GM12875 (cell line): Measurements from ENCODE around the gene CCAR1.
"Not testable (repeated sequence)": the region's sequence is repeated elsewhere in the genome, so short reads cannot be mapped to it uniquely, and the experiment has no call there.

Experiments used
- H3K4me3 ChIP-seq: one replicate; pipeline ENCODE4 v1.5.1; 2011; ENCODE audit warnings: low read depth, low read length, control low read depth
- TF ChIP-seq, protein P1 (sequence below): IDR thresholded peaks from 2 replicates; pipeline ENCODE4 v1.5.1; 2011; ENCODE audit warnings: low read depth, mild to moderate bottlenecking, control low read depth, inconsistent platforms, low read length, moderate library complexity, borderline replicate concordance; ENCODE audit not compliant: insufficient read depth

Gene CCAR1

DNA sequence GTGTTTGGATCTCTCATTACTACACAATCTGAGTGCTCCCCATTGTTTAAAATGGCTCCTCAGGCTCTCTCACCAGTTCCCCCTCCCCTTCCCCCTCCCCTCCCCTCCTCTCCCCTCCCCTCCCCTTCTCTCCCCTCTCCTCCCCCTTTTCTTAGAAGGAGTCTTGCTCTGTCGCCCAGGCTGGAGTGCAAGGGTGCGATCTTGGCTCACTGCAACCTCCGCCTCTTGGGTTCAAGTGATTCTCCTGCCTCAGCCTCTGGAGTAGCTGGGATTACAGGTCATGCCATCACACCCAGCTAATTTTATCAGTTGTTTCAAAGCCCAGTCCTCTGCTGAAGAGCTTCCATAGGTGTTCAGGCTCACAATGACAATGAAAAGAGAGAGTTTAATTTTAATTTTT, 3.6 kb upstream of the CCAR1 start:
- H3K4me3 ChIP-seq: no peak overlapping the region
- TF ChIP-seq, protein P1, sequence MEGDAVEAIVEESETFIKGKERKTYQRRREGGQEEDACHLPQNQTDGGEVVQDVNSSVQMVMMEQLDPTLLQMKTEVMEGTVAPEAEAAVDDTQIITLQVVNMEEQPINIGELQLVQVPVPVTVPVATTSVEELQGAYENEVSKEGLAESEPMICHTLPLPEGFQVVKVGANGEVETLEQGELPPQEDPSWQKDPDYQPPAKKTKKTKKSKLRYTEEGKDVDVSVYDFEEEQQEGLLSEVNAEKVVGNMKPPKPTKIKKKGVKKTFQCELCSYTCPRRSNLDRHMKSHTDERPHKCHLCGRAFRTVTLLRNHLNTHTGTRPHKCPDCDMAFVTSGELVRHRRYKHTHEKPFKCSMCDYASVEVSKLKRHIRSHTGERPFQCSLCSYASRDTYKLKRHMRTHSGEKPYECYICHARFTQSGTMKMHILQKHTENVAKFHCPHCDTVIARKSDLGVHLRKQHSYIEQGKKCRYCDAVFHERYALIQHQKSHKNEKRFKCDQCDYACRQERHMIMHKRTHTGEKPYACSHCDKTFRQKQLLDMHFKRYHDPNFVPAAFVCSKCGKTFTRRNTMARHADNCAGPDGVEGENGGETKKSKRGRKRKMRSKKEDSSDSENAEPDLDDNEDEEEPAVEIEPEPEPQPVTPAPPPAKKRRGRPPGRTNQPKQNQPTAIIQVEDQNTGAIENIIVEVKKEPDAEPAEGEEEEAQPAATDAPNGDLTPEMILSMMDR: no peak

DNA sequence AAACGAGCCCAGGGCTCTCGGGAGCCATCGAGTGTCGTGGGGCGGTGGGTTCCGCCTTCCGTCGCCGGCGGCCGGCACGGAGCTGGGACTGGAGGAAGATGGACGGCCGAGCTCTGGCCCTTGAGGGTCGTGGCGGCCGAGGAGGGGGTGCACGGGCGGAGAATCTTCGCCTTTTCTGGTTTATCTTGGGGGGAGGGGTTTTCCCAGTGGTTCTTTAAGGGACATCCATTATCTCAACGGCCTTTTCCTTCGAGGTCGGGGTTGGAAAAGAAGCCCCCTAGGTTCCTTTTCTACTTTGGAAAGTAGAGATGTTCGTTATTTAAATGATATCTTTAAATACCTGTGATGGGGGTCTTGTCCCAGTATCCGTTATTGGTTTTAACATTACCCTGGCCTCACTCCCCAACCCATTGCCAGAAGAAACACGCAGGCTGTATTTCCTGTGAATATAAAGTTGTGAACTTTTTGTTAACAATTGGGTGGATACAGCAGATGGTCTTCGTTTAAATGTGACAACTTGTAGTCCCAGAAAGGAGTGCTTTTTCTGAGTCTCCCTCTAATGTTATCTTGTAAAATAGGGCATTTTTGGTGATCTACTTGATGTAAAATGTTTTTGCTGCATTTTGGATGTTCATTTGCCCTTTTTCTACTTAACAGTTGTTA, 765 bp downstream of the CCAR1 start:
- H3K4me3 ChIP-seq: peak overlapping the region; percentile 95
- TF ChIP-seq, protein P1: no peak

DNA sequence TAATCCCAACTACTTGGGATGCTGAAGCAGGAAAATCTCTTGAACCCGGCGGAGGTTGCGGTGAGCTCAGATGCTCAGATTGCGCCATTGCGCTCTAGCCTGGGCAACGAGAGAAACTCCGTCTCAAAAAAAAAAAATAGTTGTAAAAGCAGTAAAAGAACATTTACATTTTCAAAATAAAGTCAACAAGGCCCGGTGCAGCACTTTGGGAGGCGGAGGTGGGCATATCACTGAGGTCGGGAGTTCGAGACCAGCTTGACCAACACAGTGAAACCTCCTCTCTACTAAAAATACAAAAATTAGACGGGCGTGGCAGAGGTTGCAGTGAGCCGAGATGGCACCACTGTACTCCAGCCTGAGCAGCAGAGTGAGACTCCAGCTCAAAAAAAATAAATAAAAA, 4.0 kb downstream of the CCAR1 start:
- H3K4me3 ChIP-seq: no peak overlapping the region
- TF ChIP-seq, protein P1: no peak

DNA sequence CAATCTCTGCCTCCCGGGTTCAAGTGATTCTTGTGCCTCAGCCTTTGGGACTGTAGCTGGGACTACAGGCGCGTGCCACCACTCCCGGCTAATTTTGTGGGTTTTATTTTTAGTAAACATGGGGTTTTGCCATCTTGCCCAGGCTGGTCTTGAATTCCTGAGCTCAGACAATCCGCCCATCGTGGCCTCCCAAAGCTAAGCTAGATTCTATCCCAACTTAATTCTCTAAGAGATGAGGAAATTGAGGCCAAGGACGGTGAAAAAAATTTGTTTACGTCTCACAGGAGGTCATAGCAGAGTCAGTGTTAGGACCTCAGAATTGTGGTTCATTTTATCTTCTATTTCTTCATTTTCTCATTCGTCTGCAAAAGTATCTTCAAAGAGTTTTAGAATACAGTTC, 6.1 kb downstream of the CCAR1 start:
- TF ChIP-seq, protein P1: no peak
- no peak overlapping the region for H3K4me3 ChIP-seq

DNA sequence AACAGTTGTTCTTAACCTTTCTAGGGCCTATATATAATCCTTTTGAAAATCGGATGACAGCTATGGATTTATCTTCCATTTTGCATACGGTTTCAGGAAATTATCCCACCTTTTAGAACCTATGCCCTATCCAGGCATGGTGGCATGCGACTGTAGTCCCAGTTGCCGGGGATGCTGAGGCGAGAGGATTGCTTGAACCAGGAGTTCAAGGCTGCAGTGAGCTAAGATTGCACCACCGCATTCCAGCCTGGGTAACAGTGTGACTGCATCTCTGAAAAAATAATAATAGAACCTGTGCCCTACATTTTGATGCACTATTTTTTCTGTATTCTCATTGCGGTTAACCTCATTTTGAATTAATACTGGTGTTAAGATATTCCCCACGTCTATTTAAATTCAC, 11.6 kb downstream of the CCAR1 start:
- TF ChIP-seq, protein P1: no peak
- no peak overlapping the region for H3K4me3 ChIP-seq

DNA sequence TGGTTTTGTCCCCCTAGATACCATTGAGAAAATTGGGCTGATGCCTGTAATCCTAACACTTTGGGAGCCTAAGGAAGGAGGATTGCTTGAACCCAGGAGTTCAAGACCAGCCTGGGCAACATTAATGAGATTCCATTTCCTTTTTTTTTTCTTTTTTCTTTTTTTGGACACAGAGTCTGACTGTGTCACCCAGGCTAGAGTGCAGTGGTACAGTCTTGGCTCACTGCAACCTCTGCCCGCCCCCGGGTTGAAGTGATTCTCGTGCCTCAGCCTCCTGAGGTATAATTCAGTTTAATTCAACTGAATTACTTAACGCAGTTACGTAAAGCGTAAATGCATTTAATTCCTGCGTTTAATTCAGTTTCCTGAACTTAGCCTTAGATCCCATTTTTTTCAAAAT, 13.3 kb downstream of the CCAR1 start:
- TF ChIP-seq, protein P1: no peak
- no peak overlapping the region for H3K4me3 ChIP-seq

DNA sequence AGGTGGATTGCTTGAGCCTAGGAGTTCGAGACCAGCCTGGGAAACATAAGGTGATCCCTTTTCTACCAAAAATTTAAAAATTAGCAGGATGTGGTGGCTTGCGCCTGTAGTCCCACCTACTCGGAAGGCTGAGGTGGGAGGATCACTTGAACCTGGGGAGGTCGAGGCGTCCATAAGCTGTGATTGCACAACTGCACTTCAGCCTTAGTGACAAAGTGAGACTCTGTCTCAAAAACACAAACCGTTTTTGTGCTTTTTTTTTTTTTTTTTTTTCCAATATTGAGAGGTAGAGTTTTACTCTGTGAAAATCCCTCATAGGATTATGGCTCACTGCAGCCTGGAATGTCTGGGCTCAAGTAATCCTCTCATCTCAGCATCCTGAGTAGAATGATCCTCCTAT, 14.1 kb downstream of the CCAR1 start:
- TF ChIP-seq, protein P1: no peak
- no peak overlapping the region for H3K4me3 ChIP-seq

DNA sequence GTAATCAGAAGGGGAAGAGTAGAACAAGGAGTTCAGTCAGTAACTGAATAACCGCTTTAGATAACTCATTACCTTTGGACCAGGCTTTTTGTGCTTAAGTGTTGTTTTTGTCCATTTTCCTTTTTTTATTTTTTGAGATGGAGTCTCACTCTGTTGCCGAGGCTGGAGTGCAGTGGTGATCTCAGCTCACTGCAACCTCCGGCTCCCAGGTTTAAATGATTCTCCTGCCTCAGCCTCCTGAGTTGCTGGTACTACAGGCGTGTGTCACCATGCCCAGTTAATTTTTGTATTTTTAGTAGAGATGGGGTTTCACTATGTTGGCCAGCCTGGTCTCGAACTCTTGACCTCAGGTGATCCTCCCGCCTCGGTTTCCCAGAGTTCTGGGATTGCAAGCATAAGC, 14.7 kb downstream of the CCAR1 start:
- not testable (repeated sequence) for H3K4me3 ChIP-seq

DNA sequence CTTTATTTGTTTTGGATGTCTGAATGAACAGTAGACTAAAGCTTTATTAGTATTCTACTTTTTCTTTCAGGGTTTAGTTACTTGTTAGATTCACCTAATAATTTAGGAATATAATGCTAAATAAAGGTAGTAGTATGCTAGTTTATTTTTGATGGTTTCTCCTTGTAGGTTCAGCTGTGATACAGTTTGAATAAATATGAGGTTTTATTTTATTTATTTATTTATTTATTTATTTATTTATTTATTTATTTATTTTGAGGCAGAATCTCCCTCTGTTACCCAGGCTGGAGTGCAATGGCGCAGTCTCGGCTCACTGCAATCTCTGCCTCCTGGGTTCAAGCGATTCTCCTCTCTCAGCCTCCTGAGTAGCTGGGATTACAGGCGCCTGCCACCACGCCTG, 19.6 kb downstream of the CCAR1 start:
- H3K4me3 ChIP-seq: not testable (repeated sequence)
